HG03439 (cell line): ENCODE data around the gene MRPS6.

Source experiments
- ATAC-seq: cut with Tn5 transposase; IDR thresholded peaks from one replicate; pipeline ENCODE4 v1.9.1; 2021; ENCODE audit warnings: mild to moderate bottlenecking, moderate library complexity; ENCODE audit not compliant: unreplicated experiment

Gene MRPS6

GRCh38 chr21:34065027-34065426 lies 8.4 kb upstream of the MRPS6 start:
- ATAC-seq: no peak

GRCh38 chr21:34071683-34072082 lies 1.7 kb upstream of the MRPS6 start:
- no peak for ATAC-seq

- ATAC-seq: peak; percentile 7
Measured at GRCh38 chr21:34072145-34073031, 990 bp upstream of the MRPS6 start.

- ATAC-seq: peak; percentile 39
Measured at GRCh38 chr21:34073749-34074282, 438 bp downstream of the MRPS6 start.

GRCh38 chr21:34074283-34075090 lies 1.1 kb downstream of the MRPS6 start:
- ATAC-seq: no peak

- no peak for ATAC-seq
Measured at GRCh38 chr21:34075091-34075425, 1.7 kb downstream of the MRPS6 start.

- no peak for ATAC-seq
Measured at GRCh38 chr21:34075760-34076660, 2.6 kb downstream of the MRPS6 start.

- no peak for ATAC-seq
Measured at GRCh38 chr21:34076835-34077234, 3.5 kb downstream of the MRPS6 start.

- no peak for ATAC-seq
Measured at GRCh38 chr21:34077888-34078287, 4.5 kb downstream of the MRPS6 start.

GRCh38 chr21:34078915-34079314 lies 5.5 kb downstream of the MRPS6 start:
- ATAC-seq: no peak

- no peak for ATAC-seq
Measured at GRCh38 chr21:34080710-34081109, 7.3 kb downstream of the MRPS6 start.

- no peak for ATAC-seq
Measured at GRCh38 chr21:34082769-34083168, 9.4 kb downstream of the MRPS6 start.

GRCh38 chr21:34083357-34083756 lies 10.0 kb downstream of the MRPS6 start:
- no peak for ATAC-seq

- no peak for ATAC-seq
Measured at GRCh38 chr21:34085129-34085528, 11.8 kb downstream of the MRPS6 start.

- no peak for ATAC-seq
Measured at GRCh38 chr21:34086887-34087306, 13.5 kb downstream of the MRPS6 start.

GRCh38 chr21:34088752-34089151 lies 15.4 kb downstream of the MRPS6 start:
- ATAC-seq: no peak

- ATAC-seq: no peak
Measured at GRCh38 chr21:34091032-34091431, 17.7 kb downstream of the MRPS6 start.

- no peak for ATAC-seq
Measured at GRCh38 chr21:34091607-34092006, 18.2 kb downstream of the MRPS6 start.

- ATAC-seq: no peak
Measured at GRCh38 chr21:34092262-34092921, 19.0 kb downstream of the MRPS6 start.

GRCh38 chr21:34093083-34093482 lies 19.7 kb downstream of the MRPS6 start:
- ATAC-seq: no peak
